HepG2 (cell line): ENCODE results near the gene TBCD. TPM values are rescaled to one million over a fixed set of nuclear protein-coding genes. Genes with fewer than 3 reads are reported as not detected.

Experiments used
- ARNTL ChIP-seq: sonication (generic); formaldehyde crosslinking; IDR thresholded peaks from 2 replicates; pipeline ENCODE4 v1.4.0; 2020; ENCODE audit warnings: mild to moderate bottlenecking, missing genetic modification reagents
- DNMT3B ChIP-seq: conservative IDR thresholded peaks from 2 replicates; pipeline ENCODE4 v1.6.1; 2016; ENCODE audit warnings: missing biosample characterization, control low read depth
- ELF1 ChIP-seq: sonication (generic); formaldehyde crosslinking; IDR thresholded peaks from 2 replicates; pipeline ENCODE4 v1.4.0; 2020; ENCODE audit warnings: missing genetic modification reagents
- FOXK2 ChIP-seq: fragments of 450-650 bp; IDR thresholded peaks from 2 replicates; pipeline ENCODE4 v1.6.1; 2016
- KLF13 ChIP-seq: sonication (generic); formaldehyde crosslinking; IDR thresholded peaks from 2 replicates; pipeline ENCODE4 v1.4.0; 2020; ENCODE audit warnings: mild to moderate bottlenecking, missing genetic modification reagents
- MIER2 ChIP-seq: IDR thresholded peaks from 2 replicates; pipeline ENCODE4 v1.6.1; 2016; ENCODE audit warnings: missing biosample characterization, missing genetic modification reagents
- NCOA1 ChIP-seq: sonication (generic); formaldehyde crosslinking; IDR thresholded peaks from 2 replicates; pipeline ENCODE4 v1.9.0; 2021; ENCODE audit warnings: missing genetic modification reagents
- NFIC ChIP-seq: IDR thresholded peaks from 2 replicates; pipeline ENCODE4 v1.6.1; 2012; ENCODE audit warnings: mild to moderate bottlenecking, low read length, inconsistent platforms
- NFRKB ChIP-seq: fragments of 450-650 bp; IDR thresholded peaks from 2 replicates; pipeline ENCODE4 v1.6.1; 2017
- PRMT3 ChIP-seq: sonication (generic); formaldehyde crosslinking; IDR thresholded peaks from 2 replicates; pipeline ENCODE4 v1.8.1; 2022; ENCODE audit warnings: low read depth, mild to moderate bottlenecking, moderate library complexity, missing genetic modification reagents, borderline replicate concordance
- SOX6 ChIP-seq, 2 experiments: fragments of 450-650 bp in 1 of 2; sonication (generic) in 1 of 2; formaldehyde crosslinking in 1 of 2; IDR thresholded peaks; 2 replicates each; pipeline versions ENCODE4 v1.4.0 to v1.6.1; 2017 to 2020; ENCODE audit warnings: antibody characterized with exemption in 1 of 2, mild to moderate bottlenecking in 1 of 2, missing genetic modification reagents in 1 of 2
- SRY ChIP-seq: sonication (generic); formaldehyde crosslinking; IDR thresholded peaks from 2 replicates; pipeline ENCODE4 v1.8.0; 2022; ENCODE audit warnings: mild to moderate bottlenecking, missing genetic modification reagents
- SYNCRIP ChIP-seq: fragments of 200-400 bp; formaldehyde crosslinking; IDR thresholded peaks from 2 replicates; pipeline ENCODE4 v1.6.1; 2018; ENCODE audit warnings: mild to moderate bottlenecking, low read depth, low read length; ENCODE audit not compliant: insufficient read depth
- TBL1XR1 ChIP-seq: fragments of 150-350 bp; IDR thresholded peaks from 2 replicates; pipeline ENCODE4 v1.6.1; 2014; ENCODE audit warnings: borderline replicate concordance, low read length; ENCODE audit not compliant: partially characterized antibody
- ZFP37 ChIP-seq: sonication (generic); formaldehyde crosslinking; IDR thresholded peaks from 2 replicates; pipeline ENCODE4 v1.4.0; 2020; ENCODE audit warnings: missing genetic modification reagents, borderline replicate concordance
- ZNF263 ChIP-seq: sonication (generic); formaldehyde crosslinking; IDR thresholded peaks from 2 replicates; pipeline ENCODE4 v1.4.0; 2020; ENCODE audit warnings: missing genetic modification reagents
- ZNF546 ChIP-seq: sonication (generic); formaldehyde crosslinking; conservative IDR thresholded peaks from 2 replicates; pipeline ENCODE4 v1.8.1; 2023; ENCODE audit warnings: mild to moderate bottlenecking, missing genetic modification reagents
- ZNF549 ChIP-seq: sonication (generic); formaldehyde crosslinking; IDR thresholded peaks from 2 replicates; pipeline ENCODE4 v1.5.0; 2020; ENCODE audit warnings: missing genetic modification reagents
- ZNF572 ChIP-seq: sonication (generic); formaldehyde crosslinking; IDR thresholded peaks from 2 replicates; pipeline ENCODE4 v1.5.1; 2020; ENCODE audit warnings: mild to moderate bottlenecking, missing genetic modification reagents
- ZNF598 ChIP-seq: sonication (generic); formaldehyde crosslinking; IDR thresholded peaks from 2 replicates; pipeline ENCODE4 v1.5.1; 2020; ENCODE audit warnings: mild to moderate bottlenecking, missing genetic modification reagents, borderline replicate concordance
- ZNF672 ChIP-seq: sonication (generic); formaldehyde crosslinking; IDR thresholded peaks from 2 replicates; pipeline ENCODE4 v1.8.1; 2022; ENCODE audit warnings: missing genetic modification reagents
- ZNF883 ChIP-seq: sonication (generic); formaldehyde crosslinking; IDR thresholded peaks from 2 replicates; pipeline ENCODE4 v1.5.1; 2020; ENCODE audit warnings: mild to moderate bottlenecking, missing genetic modification reagents; ENCODE audit errors: not compliant biosample characterization
- polyA plus RNA-seq, 8 experiments: library from polyadenylated mRNA; depleted of rRNA in 3 of 8; stranded (reverse) in 7 of 8; unstranded in 1 of 8; fragments of >200 nt; fragmentation: Illumina TruSeq in 4 of 8; extraction: Trizol in 4 of 8; gene quantifications; 2 replicates each; pipeline versions ENCODE4 v1.2.1 to v1.2.3, GENCODE V29; 2011 to 2016; ENCODE audit warnings: low read depth in 4 of 8, missing spikeins in 1 of 8, mixed read lengths in 1 of 8; ENCODE audit not compliant: insufficient read depth in 1 of 8
- total RNA-seq, 5 experiments: library from RNA; depleted of rRNA; stranded (reverse); fragments of >200 nt; fragmentation: Illumina TruSeq; extraction: Trizol; gene quantifications; 2 replicates each; pipeline ENCODE4 v1.2.3, GENCODE V29; 2016; ENCODE audit warnings: low read depth in 1 of 5
- TF ChIP-seq, protein P1 (sequence below): sonication (generic); formaldehyde crosslinking; IDR thresholded peaks from 2 replicates; pipeline ENCODE4 v1.4.0; 2020; ENCODE audit warnings: low read depth, missing genetic modification reagents
- TF ChIP-seq, protein P2 (sequence below): sonication (generic); formaldehyde crosslinking; conservative IDR thresholded peaks from 2 replicates; pipeline ENCODE4 v1.8.0; 2022; ENCODE audit warnings: mild to moderate bottlenecking, moderate library complexity, missing genetic modification reagents
- TF ChIP-seq, protein P3 (sequence below): sonication (generic); IDR thresholded peaks from 2 replicates; pipeline ENCODE4 v1.6.1; 2016; ENCODE audit warnings: low read depth, borderline replicate concordance

Gene TBCD
- total and polyA plus RNA-seq, 2 of the 13 experiments (the other 11 are each of a cell fraction or from before 2014, with no cell fraction given): 33.9 to 54.8 TPM

DNA sequence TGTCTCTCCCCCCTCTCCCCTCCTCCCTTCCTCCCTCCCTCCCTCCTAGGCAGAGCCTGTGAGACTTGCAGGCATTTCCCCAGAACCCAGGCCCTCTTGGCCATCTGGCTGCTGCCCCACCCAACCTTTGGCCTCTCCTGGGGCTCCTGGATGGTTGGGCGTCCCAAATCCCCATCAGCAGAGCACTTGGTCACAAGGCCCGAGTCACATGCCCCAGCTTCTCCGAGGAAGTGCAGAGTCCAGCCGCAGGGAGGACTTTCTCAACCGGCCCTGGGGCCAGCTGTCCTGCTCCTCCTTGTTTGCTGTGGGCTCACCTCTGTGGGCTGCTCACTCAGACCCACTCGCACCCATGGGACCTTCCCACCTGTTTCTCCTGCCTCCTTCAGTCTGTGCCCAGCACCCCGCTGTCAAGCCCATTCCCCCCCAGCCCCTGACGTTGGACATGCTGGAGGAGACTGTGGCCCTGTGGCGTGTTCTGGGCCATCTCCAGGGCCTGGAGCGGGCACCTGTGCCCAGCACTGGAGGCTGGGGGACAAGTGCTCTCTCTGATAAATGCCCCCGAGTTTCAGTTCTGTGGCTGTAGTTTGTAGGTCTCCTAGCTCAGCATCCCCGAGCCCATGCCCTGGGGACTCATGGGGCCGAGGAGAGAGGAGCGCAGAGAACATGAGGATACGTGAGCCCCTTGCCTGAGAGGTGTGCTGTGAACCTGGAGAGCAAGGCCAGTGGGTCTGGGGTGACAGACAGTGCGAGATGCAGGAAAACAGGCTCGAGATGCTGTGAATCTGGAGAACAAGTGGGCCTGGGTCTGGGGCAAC is 130.2 kb downstream of the TBCD start (continued):
- no peak for TF ChIP-seq TBL1XR1
- 0 out of 2 replicates have a peak, but pooled peaks have one; percentile 23 for TF ChIP-seq ZNF546 (CRISPR knock-in tag)
- no peak for TF ChIP-seq ZNF549 (CRISPR knock-in tag)
- no peak for TF ChIP-seq FOXK2
- TF ChIP-seq SOX6 (IDR thresholded peaks at IDR 0.05): no peak
- peak; percentile 46; the same call in 1 of the 2 replicates for TF ChIP-seq SOX6 (CRISPR knock-in tag; IDR thresholded peaks at IDR 0.05)
- no peak for TF ChIP-seq SYNCRIP
- peak; percentile 64; the same call in 1 of the 2 replicates for TF ChIP-seq ARNTL (CRISPR knock-in tag)
- TF ChIP-seq, protein P1, sequence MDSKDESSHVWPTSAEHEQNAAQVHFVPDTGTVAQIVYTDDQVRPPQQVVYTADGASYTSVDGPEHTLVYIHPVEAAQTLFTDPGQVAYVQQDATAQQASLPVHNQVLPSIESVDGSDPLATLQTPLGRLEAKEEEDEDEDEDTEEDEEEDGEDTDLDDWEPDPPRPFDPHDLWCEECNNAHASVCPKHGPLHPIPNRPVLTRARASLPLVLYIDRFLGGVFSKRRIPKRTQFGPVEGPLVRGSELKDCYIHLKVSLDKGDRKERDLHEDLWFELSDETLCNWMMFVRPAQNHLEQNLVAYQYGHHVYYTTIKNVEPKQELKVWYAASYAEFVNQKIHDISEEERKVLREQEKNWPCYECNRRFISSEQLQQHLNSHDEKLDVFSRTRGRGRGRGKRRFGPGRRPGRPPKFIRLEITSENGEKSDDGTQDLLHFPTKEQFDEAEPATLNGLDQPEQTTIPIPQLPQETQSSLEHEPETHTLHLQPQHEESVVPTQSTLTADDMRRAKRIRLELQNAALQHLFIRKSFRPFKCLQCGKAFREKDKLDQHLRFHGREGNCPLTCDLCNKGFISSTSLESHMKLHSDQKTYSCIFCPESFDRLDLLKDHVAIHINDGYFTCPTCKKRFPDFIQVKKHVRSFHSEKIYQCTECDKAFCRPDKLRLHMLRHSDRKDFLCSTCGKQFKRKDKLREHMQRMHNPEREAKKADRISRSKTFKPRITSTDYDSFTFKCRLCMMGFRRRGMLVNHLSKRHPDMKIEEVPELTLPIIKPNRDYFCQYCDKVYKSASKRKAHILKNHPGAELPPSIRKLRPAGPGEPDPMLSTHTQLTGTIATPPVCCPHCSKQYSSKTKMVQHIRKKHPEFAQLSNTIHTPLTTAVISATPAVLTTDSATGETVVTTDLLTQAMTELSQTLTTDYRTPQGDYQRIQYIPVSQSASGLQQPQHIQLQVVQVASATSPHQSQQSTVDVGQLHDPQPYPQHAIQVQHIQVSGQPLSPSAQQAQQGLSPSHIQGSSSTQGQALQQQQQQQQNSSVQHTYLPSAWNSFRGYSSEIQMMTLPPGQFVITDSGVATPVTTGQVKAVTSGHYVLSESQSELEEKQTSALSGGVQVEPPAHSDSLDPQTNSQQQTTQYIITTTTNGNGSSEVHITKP (CRISPR knock-in tag): 0 out of 2 replicates have a peak, but pooled peaks have one; percentile 33
- peak; percentile 98 for TF ChIP-seq ZNF263 (CRISPR knock-in tag)
- peak; percentile 58 for TF ChIP-seq ZNF883 (CRISPR knock-in tag)
- peak; percentile 95; the same call in 1 of the 2 replicates for TF ChIP-seq ZNF598
- peak; percentile 52; the same call in 1 of the 2 replicates for TF ChIP-seq ELF1 (CRISPR knock-in tag)
- no peak for TF ChIP-seq ZFP37 (CRISPR knock-in tag)
- no peak for TF ChIP-seq MIER2 (CRISPR knock-in tag)
- no peak for TF ChIP-seq KLF13 (CRISPR knock-in tag)
- no peak for TF ChIP-seq ZNF572 (CRISPR knock-in tag)
- no peak for TF ChIP-seq NCOA1 (CRISPR knock-in tag)
- TF ChIP-seq ZNF672 (CRISPR knock-in tag): no peak
- no peak for TF ChIP-seq NFIC
- no peak for TF ChIP-seq DNMT3B (CRISPR knock-in tag)
- TF ChIP-seq, protein P2, sequence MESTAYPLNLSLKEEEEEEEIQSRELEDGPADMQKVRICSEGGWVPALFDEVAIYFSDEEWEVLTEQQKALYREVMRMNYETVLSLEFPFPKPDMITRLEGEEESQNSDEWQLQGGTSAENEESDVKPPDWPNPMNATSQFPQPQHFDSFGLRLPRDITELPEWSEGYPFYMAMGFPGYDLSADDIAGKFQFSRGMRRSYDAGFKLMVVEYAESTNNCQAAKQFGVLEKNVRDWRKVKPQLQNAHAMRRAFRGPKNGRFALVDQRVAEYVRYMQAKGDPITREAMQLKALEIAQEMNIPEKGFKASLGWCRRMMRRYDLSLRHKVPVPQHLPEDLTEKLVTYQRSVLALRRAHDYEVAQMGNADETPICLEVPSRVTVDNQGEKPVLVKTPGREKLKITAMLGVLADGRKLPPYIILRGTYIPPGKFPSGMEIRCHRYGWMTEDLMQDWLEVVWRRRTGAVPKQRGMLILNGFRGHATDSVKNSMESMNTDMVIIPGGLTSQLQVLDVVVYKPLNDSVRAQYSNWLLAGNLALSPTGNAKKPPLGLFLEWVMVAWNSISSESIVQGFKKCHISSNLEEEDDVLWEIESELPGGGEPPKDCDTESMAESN (CRISPR knock-in tag): 0 out of 2 replicates have a peak, but pooled peaks have one; percentile 12
- no peak for TF ChIP-seq PRMT3
- TF ChIP-seq NFRKB: no peak
- TF ChIP-seq, protein P3, sequence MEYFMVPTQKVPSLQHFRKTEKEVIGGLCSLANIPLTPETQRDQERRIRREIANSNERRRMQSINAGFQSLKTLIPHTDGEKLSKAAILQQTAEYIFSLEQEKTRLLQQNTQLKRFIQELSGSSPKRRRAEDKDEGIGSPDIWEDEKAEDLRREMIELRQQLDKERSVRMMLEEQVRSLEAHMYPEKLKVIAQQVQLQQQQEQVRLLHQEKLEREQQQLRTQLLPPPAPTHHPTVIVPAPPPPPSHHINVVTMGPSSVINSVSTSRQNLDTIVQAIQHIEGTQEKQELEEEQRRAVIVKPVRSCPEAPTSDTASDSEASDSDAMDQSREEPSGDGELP: peak; percentile 90; the same call in 1 of the 2 replicates
- no peak for TF ChIP-seq SRY (CRISPR knock-in tag)
